Measurements from ENCODE around the gene THRAP3. TPM values are rescaled to one million over a fixed set of nuclear protein-coding genes. Genes with fewer than 3 reads are reported as not detected.

Gene THRAP3
- total and polyA plus RNA-seq, 7 donors: 25.4 to 104 (median 77.8) TPM

DNA sequence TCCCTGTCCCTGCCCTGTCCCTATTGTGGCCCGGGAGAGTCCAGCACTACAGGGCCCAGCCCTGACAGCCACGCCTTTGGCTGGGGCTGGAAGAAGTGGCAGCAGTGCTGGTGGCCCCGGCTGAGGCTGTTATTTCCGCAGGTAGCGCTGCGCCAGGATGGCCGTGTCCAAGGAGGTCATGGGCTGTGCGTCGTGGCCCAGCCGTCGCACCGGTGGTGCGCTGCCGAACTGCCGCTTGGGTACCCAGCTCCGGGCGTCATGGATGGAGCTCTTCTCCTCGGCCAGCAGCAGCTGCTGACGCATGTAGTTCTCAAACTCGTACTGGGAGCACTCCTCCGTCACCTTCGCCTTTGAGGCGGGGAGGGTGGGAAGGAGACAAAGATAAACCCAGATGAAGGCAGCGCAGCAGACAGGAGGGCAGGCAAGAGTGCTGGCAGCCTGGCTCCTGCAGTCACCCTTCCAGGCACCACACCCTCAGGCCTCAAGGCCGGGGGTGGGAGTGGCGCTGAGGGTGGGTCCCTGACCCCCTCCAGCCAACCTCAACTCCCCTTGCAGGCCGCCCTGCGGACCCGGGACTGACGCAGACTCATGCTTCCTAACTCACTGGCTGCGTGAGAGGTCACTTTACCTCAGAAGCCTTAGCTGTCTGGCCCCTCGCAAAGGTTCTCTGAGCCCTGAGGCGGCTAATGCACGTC lies 117.5 kb downstream of the THRAP3 start:
- no peak overlapping the region for H3K4me3 ChIP-seq
- DNase-seq: no peak
- no peaks in the 10 kb centered on the region for H3K27me3 ChIP-seq
- H3K9me3 ChIP-seq: no peaks in the 10 kb centered on the region
- TF ChIP-seq, protein P1, sequence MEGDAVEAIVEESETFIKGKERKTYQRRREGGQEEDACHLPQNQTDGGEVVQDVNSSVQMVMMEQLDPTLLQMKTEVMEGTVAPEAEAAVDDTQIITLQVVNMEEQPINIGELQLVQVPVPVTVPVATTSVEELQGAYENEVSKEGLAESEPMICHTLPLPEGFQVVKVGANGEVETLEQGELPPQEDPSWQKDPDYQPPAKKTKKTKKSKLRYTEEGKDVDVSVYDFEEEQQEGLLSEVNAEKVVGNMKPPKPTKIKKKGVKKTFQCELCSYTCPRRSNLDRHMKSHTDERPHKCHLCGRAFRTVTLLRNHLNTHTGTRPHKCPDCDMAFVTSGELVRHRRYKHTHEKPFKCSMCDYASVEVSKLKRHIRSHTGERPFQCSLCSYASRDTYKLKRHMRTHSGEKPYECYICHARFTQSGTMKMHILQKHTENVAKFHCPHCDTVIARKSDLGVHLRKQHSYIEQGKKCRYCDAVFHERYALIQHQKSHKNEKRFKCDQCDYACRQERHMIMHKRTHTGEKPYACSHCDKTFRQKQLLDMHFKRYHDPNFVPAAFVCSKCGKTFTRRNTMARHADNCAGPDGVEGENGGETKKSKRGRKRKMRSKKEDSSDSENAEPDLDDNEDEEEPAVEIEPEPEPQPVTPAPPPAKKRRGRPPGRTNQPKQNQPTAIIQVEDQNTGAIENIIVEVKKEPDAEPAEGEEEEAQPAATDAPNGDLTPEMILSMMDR (IDR thresholded peaks at IDR 0.05): no peak
- TF ChIP-seq POLR2A (IDR thresholded peaks at IDR 0.05): no peak
- no peak for TF ChIP-seq POLR2AphosphoS5 (IDR thresholded peaks at IDR 0.05)
- no peak for TF ChIP-seq EP300 (IDR thresholded peaks at IDR 0.05)
- H3K4me1 ChIP-seq: peaks cover 0 to 6% (median 2%) of the 10 kb centered on the region in 4 donors
- peaks cover 24 to 69% (median 34%) of the 10 kb centered on the region in 4 donors for H3K36me3 ChIP-seq
- WGBS, 2 donors: 87 to 93% methylated on average over 34 of the region's 34 CpGs
- intact Hi-C loops (cut with DNase I): loop anchor here (1.0 kb wide), 1 partner anchor 80 kb away; no protein-coding TSS in a partner anchor
- H3K27ac ChIP-seq: no peak overlapping the region

DNA sequence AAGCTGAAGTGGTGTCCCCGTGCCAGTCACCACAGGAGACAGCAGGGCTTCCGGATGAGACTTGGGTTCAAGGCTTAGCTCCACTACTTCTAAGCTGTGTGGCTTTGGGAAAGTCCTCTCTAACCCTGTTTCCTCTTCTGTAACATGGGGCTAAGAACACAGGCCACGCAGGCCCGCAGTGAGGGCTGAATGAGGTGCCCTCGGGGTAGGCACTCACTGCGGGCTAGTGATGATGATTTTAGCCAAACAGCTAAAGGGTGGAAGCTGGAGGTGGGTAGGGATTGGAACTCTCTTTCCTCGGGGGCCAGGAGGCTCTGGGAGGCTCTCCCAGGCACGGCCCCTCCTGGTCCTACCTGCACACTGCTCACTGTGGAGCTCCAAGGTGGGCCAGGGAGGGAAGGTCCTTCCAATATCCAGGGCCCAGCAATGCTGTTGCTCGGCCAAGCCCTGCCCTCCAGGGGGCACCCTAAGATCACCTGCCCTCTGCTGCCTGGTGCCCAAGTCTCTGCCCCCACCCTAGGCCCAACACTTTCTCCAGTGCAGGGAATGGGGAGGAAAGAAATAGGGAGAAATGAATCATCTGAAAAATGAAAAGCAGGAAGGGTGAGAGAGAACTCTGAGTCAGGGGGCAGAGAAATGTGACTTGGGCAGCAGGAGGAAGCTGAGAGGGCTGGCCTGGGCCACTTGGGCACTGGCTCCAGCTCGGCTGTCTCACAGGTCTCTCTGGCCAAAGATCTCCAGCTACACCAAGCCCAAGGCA lies 118.4 kb downstream of the THRAP3 start:
- Histone ChIP-seq H3K27ac (peak overlapping the region; percentile 15 to 58 (median 42)), H3K27me3 (no peaks in the 10 kb centered on the region), H3K36me3 (peaks cover 30 to 77% (median 40%) of the 10 kb centered on the region in 4 donors), H3K4me3 (no peak overlapping the region), H3K4me1 (peaks cover 0 to 6% (median 2%) of the 10 kb centered on the region in 4 donors), H3K9me3 (no peaks in the 10 kb centered on the region)
- WGBS, 2 donors: 75 to 80% methylated on average over 10 of the region's 10 CpGs
- intact Hi-C loops (cut with DNase I): loop anchor here (1.0 kb wide), 1 partner anchor 79 kb away; no protein-coding TSS in a partner anchor
- no peak for TF ChIP-seq POLR2AphosphoS5 (IDR thresholded peaks at IDR 0.05)
- TF ChIP-seq POLR2A (IDR thresholded peaks at IDR 0.05): no peak
- TF ChIP-seq EP300 (IDR thresholded peaks at IDR 0.05): no peak
- TF ChIP-seq, protein P1 (IDR thresholded peaks at IDR 0.05): peak; percentile 36 to 67 (median 56)
- peak; percentile 75 for DNase-seq

DNA sequence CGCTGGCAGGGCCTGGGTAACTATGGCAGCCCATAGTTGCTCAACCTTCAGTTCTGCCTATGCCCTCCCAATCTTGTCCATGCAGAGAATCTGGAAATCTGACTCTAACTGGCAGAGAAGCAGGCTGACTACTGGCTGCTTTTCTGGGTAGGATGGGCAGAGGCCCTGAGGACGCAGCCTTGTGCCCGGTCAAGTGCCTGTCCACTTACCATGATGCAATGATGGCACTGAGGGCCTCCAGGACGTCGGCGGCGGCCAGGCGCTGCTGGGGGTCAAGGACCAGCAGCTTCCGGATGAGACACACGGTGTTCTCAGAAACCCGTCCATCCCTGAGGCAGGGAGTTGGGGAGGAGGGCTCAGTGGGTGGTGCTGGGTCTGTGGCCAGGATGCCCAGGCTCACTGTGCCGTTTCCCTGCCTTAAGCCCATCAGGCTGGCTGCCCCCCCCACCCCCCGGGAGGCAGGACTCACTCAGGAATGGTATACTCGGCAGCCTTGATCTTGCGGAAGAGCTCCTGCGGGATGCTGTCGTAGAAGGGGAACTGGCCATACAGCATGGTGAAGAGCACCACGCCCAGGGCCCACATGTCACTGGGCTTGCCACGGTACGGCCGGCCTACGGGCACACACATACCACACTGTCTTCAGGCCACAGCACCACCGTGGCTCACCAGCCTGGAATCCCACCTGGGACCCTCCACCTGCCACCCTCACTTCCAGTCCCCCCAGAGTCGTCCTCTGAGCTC lies 119.6 kb downstream of the THRAP3 start:
- Histone ChIP-seq H3K36me3 (peaks cover 41 to 89% (median 50%) of the 10 kb centered on the region in 4 donors), H3K27ac (peak overlapping the region in 3 of 4 donors; percentile 31 to 58 (median 53)), H3K4me1 (peaks cover 0 to 6% (median 2%) of the 10 kb centered on the region in 4 donors), H3K27me3 (no peaks in the 10 kb centered on the region), H3K4me3 (no peak overlapping the region), H3K9me3 (no peaks in the 10 kb centered on the region)
- TF ChIP-seq EP300 (IDR thresholded peaks at IDR 0.05): no peak
- 91 to 94% methylated on average over 24 of the region's 24 CpGs for WGBS, 2 donors
- intact Hi-C loops (cut with DNase I): no loop called here
- DNase-seq: no peak

DNA sequence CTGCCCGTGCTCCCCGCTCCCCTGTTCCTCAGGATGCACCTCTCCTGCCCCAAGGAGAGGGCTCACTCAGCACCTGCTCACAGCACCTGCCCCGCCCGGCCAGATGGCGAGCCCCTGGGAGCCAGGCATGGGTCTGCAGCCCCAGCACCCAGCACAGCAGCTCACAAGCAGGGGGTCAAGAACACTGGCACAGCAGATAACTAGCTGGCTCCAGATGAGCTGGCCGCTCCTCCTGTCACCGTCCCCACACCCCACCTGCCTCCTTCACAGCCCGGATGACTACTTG lies 120.1 kb downstream of the THRAP3 start:
- no peaks in the 10 kb centered on the region for H3K27me3 ChIP-seq
- TF ChIP-seq EP300 (IDR thresholded peaks at IDR 0.05) (no peak), POLR2A (IDR thresholded peaks at IDR 0.05) (no peak), POLR2AphosphoS5 (IDR thresholded peaks at IDR 0.05) (no peak)
- TF ChIP-seq, protein P1 (IDR thresholded peaks at IDR 0.05): no peak
- no peaks in the 10 kb centered on the region for H3K9me3 ChIP-seq
- peaks cover 0 to 10% (median 4%) of the 10 kb centered on the region in 4 donors for H3K4me1 ChIP-seq
- peaks cover 41 to 89% (median 50%) of the 10 kb centered on the region in 4 donors for H3K36me3 ChIP-seq
- DNase-seq: no peak
- H3K27ac ChIP-seq: no peak overlapping the region
- intact Hi-C loops (cut with DNase I): no loop called here
- no peak overlapping the region for H3K4me3 ChIP-seq
- 79 to 89% methylated on average over 8 of the region's 8 CpGs for WGBS, 2 donors

DNA sequence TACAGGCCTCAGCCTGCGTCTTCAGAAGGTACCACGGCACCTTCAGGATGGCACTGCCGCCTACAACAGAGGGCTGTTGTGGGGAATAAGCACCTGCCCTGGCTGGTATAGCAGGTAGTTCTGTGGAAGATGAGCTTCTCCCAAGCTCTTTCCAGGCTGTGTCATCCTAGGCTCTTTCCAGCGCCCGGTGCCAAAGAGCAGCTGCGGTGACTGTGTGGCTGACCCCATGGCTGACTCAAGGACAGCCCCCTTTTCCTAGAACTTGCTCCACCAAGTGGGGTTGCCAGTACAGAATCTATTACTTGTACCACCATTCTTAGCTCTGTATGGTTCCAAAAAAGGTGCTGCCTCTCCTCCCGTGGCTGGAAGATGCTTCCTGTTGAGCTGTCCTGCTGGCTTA lies 121.1 kb downstream of the THRAP3 start:
- WGBS, 2 donors: 91 to 93% methylated on average over 7 of the region's 7 CpGs
- Histone ChIP-seq H3K36me3 (peaks cover 34 to 79% (median 50%) of the 10 kb centered on the region in 4 donors), H3K27me3 (no peaks in the 10 kb centered on the region), H3K4me1 (peaks cover 0 to 21% (median 14%) of the 10 kb centered on the region in 4 donors), H3K9me3 (no peaks in the 10 kb centered on the region), H3K4me3 (no peak overlapping the region), H3K27ac (no peak overlapping the region)
- intact Hi-C loops (cut with DNase I): no loop called here
- no peak for DNase-seq
- TF ChIP-seq, protein P1 (IDR thresholded peaks at IDR 0.05): no peak
- no peak for TF ChIP-seq POLR2A (IDR thresholded peaks at IDR 0.05)
- no peak for TF ChIP-seq EP300 (IDR thresholded peaks at IDR 0.05)
- no peak for TF ChIP-seq POLR2AphosphoS5 (IDR thresholded peaks at IDR 0.05)

All from sigmoid colon (tissue), 7 donors.